GM19438 (cell line): ENCODE data around the gene KRIT1.
A peak's percentile ranks its signal among the peaks of the same experiment; 100 is the strongest.

Source experiments
- ATAC-seq: cut with Tn5 transposase; IDR thresholded peaks from one replicate; pipeline ENCODE4 v1.9.1; 2021; ENCODE audit warnings: low read depth; ENCODE audit not compliant: unreplicated experiment

The KRIT1 gene

DNA sequence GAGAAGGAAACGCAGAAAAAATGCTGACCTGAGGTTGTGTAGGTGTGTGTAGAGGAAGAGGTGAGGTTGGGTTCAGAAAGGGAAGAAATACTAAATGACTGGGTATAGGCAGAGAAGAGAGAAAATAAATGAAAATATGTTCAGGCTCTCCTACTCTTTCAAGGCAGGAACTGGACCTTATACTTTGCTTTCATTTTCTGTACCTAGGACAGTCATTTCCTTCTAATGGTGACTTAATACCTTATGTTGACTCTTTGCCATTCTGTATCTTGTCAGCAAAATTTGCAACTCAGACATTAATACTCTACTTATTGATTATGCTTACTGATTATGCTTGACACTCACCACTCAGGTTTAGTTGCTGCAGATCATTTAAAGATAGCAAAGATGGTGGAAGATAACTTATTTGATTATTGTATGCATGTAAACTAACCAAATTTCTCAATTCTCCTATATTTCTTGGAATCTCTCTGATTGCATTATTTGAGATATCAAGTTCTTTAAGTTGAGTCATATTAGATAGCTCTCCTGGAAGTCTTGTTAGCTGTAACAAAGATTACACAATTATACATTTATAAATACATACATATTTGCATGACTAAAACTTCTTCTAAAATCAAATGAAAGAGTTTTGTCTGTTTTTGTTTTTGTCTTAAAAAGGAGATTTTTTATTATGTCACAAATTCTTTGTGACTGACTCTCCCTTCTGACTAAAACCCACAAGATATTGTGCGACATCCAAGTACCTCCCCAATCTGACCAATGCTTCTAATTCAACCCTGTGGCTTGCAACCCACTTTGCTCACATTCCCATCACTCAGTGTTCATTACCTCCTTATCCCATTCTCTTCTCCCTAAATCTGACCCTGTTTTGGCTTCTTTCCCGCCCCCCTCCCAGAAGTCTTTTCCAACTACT is 86.8 kb downstream of the KRIT1 start:
- peak; percentile 81 for ATAC-seq

DNA sequence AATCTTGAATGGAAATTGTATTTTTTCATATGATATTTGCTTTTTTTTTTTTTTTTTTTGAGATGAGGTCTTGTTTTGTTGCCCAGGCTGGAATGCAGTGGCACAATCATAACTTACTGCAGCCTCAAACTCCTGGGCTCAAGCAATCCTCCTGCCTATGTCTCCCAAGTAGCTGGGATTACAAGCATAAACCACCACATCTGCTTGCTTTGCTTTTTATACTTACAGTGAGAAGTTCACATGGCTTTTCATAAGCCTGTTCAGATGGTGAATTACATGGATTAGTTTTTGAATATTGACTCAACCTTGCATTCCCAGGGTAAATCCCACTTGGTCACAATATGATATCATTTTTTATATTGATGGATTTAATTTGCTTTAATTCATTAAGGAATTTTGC is 88.7 kb downstream of the KRIT1 start:
- ATAC-seq: no peak

GRCh38 chr7:92155108-92155739 is 90.5 kb downstream of the KRIT1 start:
- ATAC-seq: no peak

DNA sequence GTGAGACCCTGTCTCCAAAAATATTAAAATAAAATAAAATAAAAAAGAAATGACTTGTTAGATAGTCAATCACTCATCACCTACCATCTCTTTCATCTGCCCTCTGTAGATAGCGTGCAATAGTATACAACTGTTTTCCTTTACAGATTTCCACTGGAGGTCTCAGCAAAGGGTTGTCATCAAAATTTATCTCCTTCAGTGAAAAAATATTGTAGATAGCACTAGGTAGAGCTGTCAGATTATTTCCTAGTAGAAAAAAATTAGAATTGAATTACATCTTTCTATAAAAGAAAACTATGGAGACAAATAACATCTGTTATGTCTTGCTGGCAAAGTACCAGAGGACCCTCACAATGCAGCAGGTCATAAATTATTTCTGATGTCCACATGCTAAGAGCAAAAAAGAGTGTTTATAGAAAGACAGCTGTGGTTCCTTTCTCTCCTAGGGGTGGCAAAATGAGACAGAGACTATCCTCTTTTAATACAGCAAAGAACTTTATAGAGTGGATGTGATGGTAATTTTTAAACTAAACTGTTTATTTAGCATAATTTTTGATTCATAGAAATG is 95.2 kb downstream of the KRIT1 start:
- no peak for ATAC-seq

DNA sequence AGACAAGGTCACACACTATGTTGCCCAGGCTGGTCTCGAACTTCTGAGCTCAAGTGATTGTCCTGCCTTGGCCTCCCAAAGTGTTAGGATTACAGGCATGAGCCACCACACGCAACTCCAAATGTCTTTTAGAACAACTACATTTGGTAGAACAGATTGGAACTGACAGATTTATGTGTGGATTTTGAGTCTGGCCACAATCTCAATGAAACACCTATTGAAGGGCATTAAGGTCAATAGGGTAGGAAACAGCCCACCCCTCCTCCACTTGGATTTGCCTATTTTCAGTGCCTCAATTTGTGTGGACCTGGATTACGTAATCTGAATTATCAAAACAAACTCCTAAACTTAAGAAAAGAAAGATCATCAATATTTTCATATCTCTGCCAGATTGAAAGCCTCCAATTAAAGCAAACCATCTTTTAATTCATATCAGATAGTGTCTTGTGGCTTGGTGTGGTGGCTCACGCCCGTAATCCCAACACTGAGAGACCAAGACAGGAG is 95.9 kb downstream of the KRIT1 start:
- ATAC-seq: no peak
